GM12878 (cell line): ENCODE measurements around the gene ABHD18. TPM values are rescaled to one million over a fixed set of nuclear protein-coding genes. Genes with fewer than 3 reads are reported as not detected.

Experiments
- ATF2 ChIP-seq: IDR thresholded peaks from 2 replicates; pipeline ENCODE4 v1.6.1; 2012; ENCODE audit warnings: low read length, inconsistent platforms
- BACH1 ChIP-seq: fragments of 450-650 bp; IDR thresholded peaks from 2 replicates; pipeline ENCODE4 v1.6.1; 2017; ENCODE audit warnings: mild to moderate bottlenecking, borderline replicate concordance
- BHLHE40 ChIP-seq, 2 experiments: fragments of 450-650 bp in 1 of 2; IDR thresholded peaks; 2 replicates each; pipeline ENCODE4 v1.6.1; 2011 to 2017; ENCODE audit warnings: low read depth in 2 of 2, borderline replicate concordance in 1 of 2, improper control_type of control experiment in 1 of 2, low read length in 1 of 2, mild to moderate bottlenecking in 1 of 2
- BRCA1 ChIP-seq: IDR thresholded peaks from 2 replicates; pipeline ENCODE4 v1.6.1; 2011; ENCODE audit warnings: low read depth, low read length, improper control_type of control experiment
- EGR1 ChIP-seq, 2 experiments: IDR thresholded peaks; 1 replicate in 1 of 2; 2 replicates in 1 of 2; pipeline ENCODE4 v1.6.1; 2011 to 2012; ENCODE audit warnings: low read depth in 2 of 2, low read length in 2 of 2, borderline replicate concordance in 1 of 2, mild to moderate bottlenecking in 1 of 2, moderate library complexity in 1 of 2
- ESRRA ChIP-seq: IDR thresholded peaks from 2 replicates; pipeline ENCODE4 v1.6.1; 2012; ENCODE audit warnings: mild to moderate bottlenecking, low read length, improper control_type of control experiment
- GATAD2B ChIP-seq: fragments of 450-650 bp; conservative IDR thresholded peaks from 2 replicates; pipeline ENCODE4 v1.6.1; 2017; ENCODE audit warnings: low read depth, mild to moderate bottlenecking, moderate library complexity
- HDGF ChIP-seq: fragments of 450-650 bp; IDR thresholded peaks from 2 replicates; pipeline ENCODE4 v1.6.1; 2016; ENCODE audit warnings: antibody characterized with exemption
- IKZF1 ChIP-seq: fragments of 450-650 bp; conservative IDR thresholded peaks from 2 replicates; pipeline ENCODE4 v1.6.1; 2017; ENCODE audit warnings: antibody characterized with exemption, mild to moderate bottlenecking
- MXI1 ChIP-seq: fragments of 150-350 bp; IDR thresholded peaks from 2 replicates; pipeline ENCODE4 v1.6.1; 2011; ENCODE audit warnings: low read depth, mild to moderate bottlenecking, inconsistent platforms, low read length, improper control_type of control experiment
- NKRF ChIP-seq: fragments of 450-650 bp; conservative IDR thresholded peaks from 2 replicates; pipeline ENCODE4 v1.6.1; 2017; ENCODE audit warnings: mild to moderate bottlenecking, moderate library complexity
- NR2C2 ChIP-seq: IDR thresholded peaks from 2 replicates; pipeline ENCODE4 v1.6.1; 2011; ENCODE audit warnings: borderline replicate concordance, low read depth; ENCODE audit not compliant: control insufficient read depth, insufficient read length
- PML ChIP-seq: IDR thresholded peaks from 2 replicates; pipeline ENCODE4 v1.6.1; 2012; ENCODE audit warnings: low read length, inconsistent platforms
- POLR2AphosphoS2 ChIP-seq: IDR thresholded peaks from 2 replicates; pipeline ENCODE4 v1.6.1; 2011; ENCODE audit warnings: low read depth, mild to moderate bottlenecking, low read length, improper control_type of control experiment, moderate library complexity
- POU2F2 ChIP-seq: IDR thresholded peaks from 3 replicates; pipeline ENCODE4 v1.6.1; 2011; ENCODE audit warnings: low read depth, mild to moderate bottlenecking, low read length, borderline replicate concordance
- SMAD5 ChIP-seq: IDR thresholded peaks from 2 replicates; pipeline ENCODE4 v1.6.1; 2016; ENCODE audit warnings: antibody characterized with exemption, low read depth
- SMARCA5 ChIP-seq: fragments of 450-650 bp; IDR thresholded peaks from 2 replicates; pipeline ENCODE4 v1.6.1; 2017; ENCODE audit warnings: mild to moderate bottlenecking
- SREBF1 ChIP-seq: IDR thresholded peaks from 2 replicates; pipeline ENCODE4 v1.6.1; 2012; ENCODE audit warnings: mild to moderate bottlenecking, low read length
- TAF1 ChIP-seq: IDR thresholded peaks from 2 replicates; pipeline ENCODE4 v1.6.1; 2011; ENCODE audit warnings: mild to moderate bottlenecking, low read depth, low read length, borderline replicate concordance
- TCF3 ChIP-seq: IDR thresholded peaks from 2 replicates; pipeline ENCODE4 v1.6.1; 2012; ENCODE audit warnings: low read depth, mild to moderate bottlenecking, low read length, borderline replicate concordance; ENCODE audit not compliant: insufficient read depth
- YY1 ChIP-seq: IDR thresholded peaks from 2 replicates; pipeline ENCODE4 v1.6.1; 2011; ENCODE audit warnings: low read depth, mild to moderate bottlenecking, low read length
- ZNF207 ChIP-seq: fragments of 450-650 bp; IDR thresholded peaks from 2 replicates; pipeline ENCODE4 v1.6.1; 2014; ENCODE audit warnings: antibody characterized with exemption, mild to moderate bottlenecking, borderline replicate concordance
- polyA plus RNA-seq, 11 experiments: library from polyadenylated mRNA; depleted of rRNA in 4 of 11; unstranded in 6 of 11; stranded (reverse) in 5 of 11; fragments of >200 nt; fragmentation: Nextera tagmentation in 4 of 11; fragmentation: Illumina TruSeq in 1 of 11; extraction: Ambion mirVana in 4 of 11; extraction: Trizol in 1 of 11; gene quantifications; 1 replicate in 1 of 11; 2 replicates in 10 of 11; pipeline versions ENCODE4 v1.2.1 to v1.2.3, GENCODE V29; 2011 to 2016; ENCODE audit warnings: inconsistent platforms in 2 of 11, missing spikeins in 2 of 11, low read depth in 1 of 11
- total RNA-seq, 4 experiments: library from RNA; depleted of rRNA in 3 of 4; stranded (reverse); fragments of >200 nt in 3 of 4; fragmentation: Illumina TruSeq in 1 of 4; extraction: Trizol in 1 of 4; gene quantifications; 2 replicates each; pipeline versions ENCODE4 v1.2.1 to v1.2.3, GENCODE V29; 2013 to 2021
- TF ChIP-seq, protein P1 (sequence below): fragments of 450-650 bp; IDR thresholded peaks from 2 replicates; pipeline ENCODE4 v1.6.1; 2014; ENCODE audit warnings: mild to moderate bottlenecking
- TF ChIP-seq, protein P2 (sequence below): fragments of 450-650 bp; IDR thresholded peaks from 2 replicates; pipeline ENCODE4 v1.6.1; 2016; ENCODE audit warnings: mild to moderate bottlenecking

The ABHD18 gene
- total and polyA plus RNA-seq, 10 of the 15 experiments (the other 5 are each of a cell fraction or from before 2014, with no cell fraction given), result 3.4 to 13.5 (median 9.6) TPM

DNA sequence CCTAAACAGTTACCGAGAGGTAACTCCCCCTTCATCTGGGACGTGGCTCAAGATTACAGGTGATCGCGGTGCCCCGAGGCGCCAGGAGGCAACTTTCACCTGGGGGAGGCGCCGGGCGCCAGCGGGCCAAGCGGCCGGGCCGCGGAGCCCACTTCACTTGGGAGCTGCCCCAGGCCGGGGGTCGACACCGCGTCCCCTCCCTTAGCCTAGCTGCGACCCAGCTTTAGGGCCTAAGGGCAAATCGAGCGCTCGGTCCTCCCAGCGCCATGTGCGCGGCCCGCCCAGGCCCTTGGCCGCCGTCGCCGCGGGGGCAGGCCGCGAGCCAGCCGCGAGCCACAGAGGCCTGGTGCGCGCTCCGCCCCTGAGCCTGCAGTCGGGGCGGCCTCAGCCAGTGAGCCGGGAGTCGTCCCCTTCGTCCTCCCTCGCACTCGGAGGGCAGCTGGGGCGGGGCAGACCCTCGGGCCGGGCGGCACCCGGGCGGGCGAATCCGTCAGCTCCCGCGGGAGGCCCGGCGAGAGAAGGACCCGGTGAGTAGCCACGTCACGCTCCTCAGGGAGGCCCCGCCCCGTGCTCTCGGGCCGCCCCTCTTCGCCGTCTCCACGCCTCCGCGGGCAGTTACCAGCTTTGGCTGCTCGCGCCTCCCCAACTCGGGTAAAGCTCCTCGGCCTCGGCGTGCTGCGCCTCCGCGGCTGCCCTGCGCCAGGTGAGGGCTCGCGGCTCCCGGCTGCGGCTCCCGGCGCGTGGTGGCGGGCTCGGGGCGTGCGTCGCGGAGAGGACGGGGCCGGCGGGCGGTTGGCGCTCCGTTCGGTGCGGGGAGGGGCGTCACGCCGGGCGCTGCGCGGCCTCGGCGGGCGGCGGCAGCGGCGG lies 95.7 kb downstream of the ABHD18 start, which contains the start of gene LARP1B (continued):
- TF ChIP-seq POU2F2 (0 out of 3 replicates have a peak, but pooled peaks have one; percentile 53), BRCA1 (peak; percentile 63), SMAD5 (peak; percentile 26; the same call in 1 of the 2 replicates), BHLHE40 (IDR thresholded peaks at IDR 0.05; ENCODE audit: borderline replicate concordance in 1 of 2, low read depth in 2 of 2, low read length in 1 of 2) (peak; percentile 5 to 71; a peak in 2 of 4 replicates), MXI1 (peak; percentile 83; the same call in 1 of the 2 replicates), HDGF (0 out of 2 replicates have a peak, but pooled peaks have one; percentile 27), YY1 (peak; percentile 54; the same call in 1 of the 2 replicates), PML (peak; percentile 84), ZNF207 (peak; percentile 93; the same call in 1 of the 2 replicates), BACH1 (0 out of 2 replicates have a peak, but pooled peaks have one; percentile 28), NR2C2 (no peak), SREBF1 (no peak), ATF2 (no peak), TAF1 (peak; percentile 78; the same call in 1 of the 2 replicates), ESRRA (0 out of 2 replicates have a peak, but pooled peaks have one; percentile 18), GATAD2B (peak; percentile 99), TCF3 (peak; percentile 80; the same call in 1 of the 2 replicates), SMARCA5 (peak; percentile 61; the same call in 1 of the 2 replicates), IKZF1 (peak; percentile 65), POLR2AphosphoS2 (peak; percentile 47; the same call in 1 of the 2 replicates), NKRF (peak; percentile 78), EGR1 (IDR thresholded peaks at IDR 0.05; ENCODE audit: borderline replicate concordance in 1 of 2, low read depth in 2 of 2, low read length in 2 of 2) (peak in 1 of 2 experiments; percentile 22; a peak in 1 of 3 replicates)
- TF ChIP-seq, protein P1, sequence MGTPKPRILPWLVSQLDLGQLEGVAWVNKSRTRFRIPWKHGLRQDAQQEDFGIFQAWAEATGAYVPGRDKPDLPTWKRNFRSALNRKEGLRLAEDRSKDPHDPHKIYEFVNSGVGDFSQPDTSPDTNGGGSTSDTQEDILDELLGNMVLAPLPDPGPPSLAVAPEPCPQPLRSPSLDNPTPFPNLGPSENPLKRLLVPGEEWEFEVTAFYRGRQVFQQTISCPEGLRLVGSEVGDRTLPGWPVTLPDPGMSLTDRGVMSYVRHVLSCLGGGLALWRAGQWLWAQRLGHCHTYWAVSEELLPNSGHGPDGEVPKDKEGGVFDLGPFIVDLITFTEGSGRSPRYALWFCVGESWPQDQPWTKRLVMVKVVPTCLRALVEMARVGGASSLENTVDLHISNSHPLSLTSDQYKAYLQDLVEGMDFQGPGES, result no peak
- TF ChIP-seq, protein P2, sequence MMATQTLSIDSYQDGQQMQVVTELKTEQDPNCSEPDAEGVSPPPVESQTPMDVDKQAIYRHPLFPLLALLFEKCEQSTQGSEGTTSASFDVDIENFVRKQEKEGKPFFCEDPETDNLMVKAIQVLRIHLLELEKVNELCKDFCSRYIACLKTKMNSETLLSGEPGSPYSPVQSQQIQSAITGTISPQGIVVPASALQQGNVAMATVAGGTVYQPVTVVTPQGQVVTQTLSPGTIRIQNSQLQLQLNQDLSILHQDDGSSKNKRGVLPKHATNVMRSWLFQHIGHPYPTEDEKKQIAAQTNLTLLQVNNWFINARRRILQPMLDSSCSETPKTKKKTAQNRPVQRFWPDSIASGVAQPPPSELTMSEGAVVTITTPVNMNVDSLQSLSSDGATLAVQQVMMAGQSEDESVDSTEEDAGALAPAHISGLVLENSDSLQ, result 0 out of 2 replicates have a peak, but pooled peaks have one; percentile 46
